COLO668 (cell line): Measurements from ENCODE around the gene ATP6V0E1.
"Not testable (repeated sequence)": the region's sequence is repeated elsewhere in the genome, so short reads cannot be mapped to it uniquely, and the experiment has no call there.

ENCODE experiments used
- DNase-seq: peaks from one replicate; lab custom pipeline; 2025; ENCODE audit not compliant: unreplicated experiment; lab: John Stamatoyannopoulos, UW

The ATP6V0E1 gene

GRCh38 chr5:173032730-173033129, 49.2 kb downstream of the ATP6V0E1 start:
- no peak for DNase-seq

- no peak for DNase-seq
Measured at GRCh38 chr5:173033923-173034322, 50.4 kb downstream of the ATP6V0E1 start.

- DNase-seq = no peak
Measured at GRCh38 chr5:173035904-173036707, 52.5 kb downstream of the ATP6V0E1 start.

- no peak for DNase-seq
Measured at GRCh38 chr5:173039188-173039587, 55.6 kb downstream of the ATP6V0E1 start.

- no peak for DNase-seq
Measured at GRCh38 chr5:173039964-173040363, 56.4 kb downstream of the ATP6V0E1 start.

- DNase-seq = no peak
Measured at GRCh38 chr5:173041881-173042762, 58.6 kb downstream of the ATP6V0E1 start.

GRCh38 chr5:173042763-173043107, 59.2 kb downstream of the ATP6V0E1 start:
- DNase-seq = no peak

GRCh38 chr5:173045474-173045873, 61.9 kb downstream of the ATP6V0E1 start:
- DNase-seq = no peak

GRCh38 chr5:173047096-173047837, 63.7 kb downstream of the ATP6V0E1 start:
- DNase-seq = not testable (repeated sequence)

- DNase-seq = no peak
Measured at GRCh38 chr5:173047838-173048105, 64.2 kb downstream of the ATP6V0E1 start.

- DNase-seq = no peak
Measured at GRCh38 chr5:173050791-173051190, 67.2 kb downstream of the ATP6V0E1 start.

- DNase-seq = no peak
Measured at GRCh38 chr5:173051746-173052145, 68.2 kb downstream of the ATP6V0E1 start.

- no peak for DNase-seq
Measured at GRCh38 chr5:173053041-173053440, 69.5 kb downstream of the ATP6V0E1 start.

GRCh38 chr5:173055042-173055721, 71.6 kb downstream of the ATP6V0E1 start:
- no peak for DNase-seq

- no peak for DNase-seq
Measured at GRCh38 chr5:173055722-173055982, 72.1 kb downstream of the ATP6V0E1 start.

- DNase-seq = peak; percentile 93
Measured at GRCh38 chr5:173055983-173056782, 72.6 kb downstream of the ATP6V0E1 start, which contains the start of gene CREBRF. CREBRF (plus strand) TSS chr5:173056352; CDS start chr5:173080776, 24,424 bp downstream.

GRCh38 chr5:173056783-173057061, 73.2 kb downstream of the ATP6V0E1 start:
- peak; percentile 75 for DNase-seq

- peak; percentile 95 for DNase-seq
Measured at GRCh38 chr5:173057062-173057924, 73.7 kb downstream of the ATP6V0E1 start.

GRCh38 chr5:173062141-173062540, 78.6 kb downstream of the ATP6V0E1 start:
- no peak for DNase-seq

GRCh38 chr5:173065155-173065554, 81.6 kb downstream of the ATP6V0E1 start:
- DNase-seq = no peak
